A549 (cell line): Measurements from ENCODE around the gene NCOA1. TPM values are rescaled to one million over a fixed set of nuclear protein-coding genes. Genes with fewer than 3 reads are reported as not detected.

Experiments used
- ATAC-seq, 2 experiments: fragments of 200-7000 bp in 1 of 2; fragments of >200 bp in 1 of 2; cut with Nextera tagmentation in 1 of 2; cut with Tn5 transposase in 1 of 2; 3 replicates each; pipeline versions ENCODE4 v1.8.0 to v1.9.1; 2018 to 2020; ENCODE audit warnings: mild to moderate bottlenecking in 1 of 2, moderate library complexity in 1 of 2
- CTCF ChIA-PET: fragments of 300-600 bp; sonication (Branson Sonifier 250); formaldehyde crosslinking; extraction: SDS; loops from one replicate; lab custom pipeline; 2021; ENCODE audit warnings: antibody characterized with exemption, inconsistent platforms; lab: Yijun Ruan, JAX
- POLR2A ChIA-PET: fragments of 350-600 bp; formaldehyde crosslinking; extraction: SDS; loops from one replicate; lab custom pipeline; 2021; ENCODE audit warnings: antibody characterized with exemption, inconsistent platforms; lab: Yijun Ruan, JAX
- DNase-seq, 2 experiments: peaks; one replicate each; pipeline versions ENCODE4 v3.0.0 to v3.0.0-alpha.2; 2011 to 2016; ENCODE audit warnings: low read depth in 1 of 2, low spot score in 1 of 2
- FAIRE-seq: peaks from 2 replicates; lab custom pipeline; 2011; peaks lifted over from hg19 to GRCh38; lab: Jason Lieb, UNC
- H3K27ac ChIP-seq, 2 experiments: fragments of >200 bp; sonication (Bioruptor Twin); formaldehyde crosslinking; 3 replicates each; pipeline ENCODE4 v1.5.1; 2016 to 2017
- H3K4me1 ChIP-seq: fragments of >200 bp; sonication (Bioruptor Twin); formaldehyde crosslinking; 3 replicates; pipeline ENCODE4 v1.6.1; 2016
- H3K4me2 ChIP-seq: fragments of >200 bp; sonication (Bioruptor Twin); formaldehyde crosslinking; 3 replicates; pipeline ENCODE4 v1.6.1; 2016
- H3K4me3 ChIP-seq: fragments of >200 bp; sonication (Bioruptor Twin); formaldehyde crosslinking; 3 replicates; pipeline ENCODE4 v1.5.1; 2016
- H3K9me3 ChIP-seq: fragments of >200 bp; sonication (Bioruptor Twin); formaldehyde crosslinking; 3 replicates; pipeline ENCODE4 v1.6.1; 2016
- BHLHE40 ChIP-seq: IDR thresholded peaks from 2 replicates; pipeline ENCODE4 v1.6.1; 2012; ENCODE audit warnings: low read depth, low read length, inconsistent platforms
- CHD2 ChIP-seq: fragments of 150-350 bp; IDR thresholded peaks from 2 replicates; pipeline ENCODE4 v1.6.1; 2014; ENCODE audit warnings: low read length; ENCODE audit not compliant: partially characterized antibody
- EP300 ChIP-seq, 2 experiments: fragments of >200 bp; sonication (Bioruptor Twin); formaldehyde crosslinking; IDR thresholded peaks; 2 replicates in 1 of 2; 3 replicates in 1 of 2; pipeline ENCODE4 v1.6.1; 2016 to 2017
- GATA3 ChIP-seq: IDR thresholded peaks from 2 replicates; pipeline ENCODE4 v1.6.1; 2012; ENCODE audit warnings: borderline replicate concordance
- KDM1A ChIP-seq: fragments of 200-600 bp; sonication (generic); IDR thresholded peaks from 2 replicates; pipeline ENCODE4 v1.6.1; 2016; ENCODE audit warnings: low read depth, mild to moderate bottlenecking
- KDM5A ChIP-seq: fragments of 200-600 bp; sonication (generic); IDR thresholded peaks from 2 replicates; pipeline ENCODE4 v1.6.1; 2016; ENCODE audit warnings: antibody characterized with exemption, mild to moderate bottlenecking
- MAZ ChIP-seq: fragments of 150-350 bp; IDR thresholded peaks from 2 replicates; pipeline ENCODE4 v1.6.1; 2014; ENCODE audit warnings: antibody characterized with exemption, low read depth, low read length, borderline replicate concordance
- NPAS2 ChIP-seq: fragments of 250-450 bp; sonication (Bioruptor Pico); IDR thresholded peaks from 2 replicates; pipeline ENCODE4 v1.8.0; 2022; ENCODE audit warnings: mild to moderate bottlenecking, moderate library complexity, borderline replicate concordance
- NR3C1 ChIP-seq: fragments of >200 bp; sonication (Bioruptor Twin); formaldehyde crosslinking; IDR thresholded peaks from 3 replicates; pipeline ENCODE4 v1.6.1; 2017
- POLR2A ChIP-seq: IDR thresholded peaks from 2 replicates; pipeline ENCODE4 v1.6.1; 2012; ENCODE audit warnings: mild to moderate bottlenecking, low read length
- POLR2AphosphoS2 ChIP-seq: conservative IDR thresholded peaks from 2 replicates; pipeline ENCODE4 v1.6.1; 2012; ENCODE audit warnings: low read length, improper control_type of control experiment, inconsistent platforms
- RAD21 ChIP-seq, 2 experiments: fragments of >200 bp in 1 of 2; sonication (Bioruptor Twin) in 1 of 2; formaldehyde crosslinking in 1 of 2; IDR thresholded peaks in 1 of 2; conservative IDR thresholded peaks in 1 of 2; 2 replicates in 1 of 2; 3 replicates in 1 of 2; pipeline ENCODE4 v1.6.1; 2012 to 2018; ENCODE audit warnings: inconsistent platforms in 1 of 2
- REST ChIP-seq: fragments of 200-600 bp; sonication (generic); IDR thresholded peaks from 2 replicates; pipeline ENCODE4 v1.6.1; 2016; ENCODE audit warnings: antibody characterized with exemption, mild to moderate bottlenecking, moderate library complexity
- SMC3 ChIP-seq: fragments of >200 bp; sonication (Bioruptor Twin); formaldehyde crosslinking; IDR thresholded peaks from 3 replicates; pipeline ENCODE4 v1.6.1; 2018; ENCODE audit warnings: inconsistent platforms
- TFCP2L1 ChIP-seq: fragments of 250-450 bp; sonication (Bioruptor Pico); IDR thresholded peaks from 2 replicates; pipeline ENCODE4 v1.5.0; 2021; ENCODE audit warnings: mild to moderate bottlenecking
- ZNF302 ChIP-seq: fragments of 250-450 bp; sonication (Bioruptor Pico); IDR thresholded peaks from 2 replicates; pipeline ENCODE4 v1.9.0; 2021; ENCODE audit warnings: inconsistent platforms, mild to moderate bottlenecking, moderate library complexity
- WGBS: methylation state at CpG from one replicate; pipeline ENCODE4 v1.1.6; 2017; ENCODE audit errors: missing lambda C conversion rate; 5-methylcytosine and 5-hydroxymethylcytosine counted together
- polyA plus RNA-seq, 4 experiments: library from polyadenylated mRNA; depleted of rRNA in 3 of 4; stranded (reverse); fragments of >200 nt; fragmentation: RNase III in 1 of 4; extraction: RNeasy Plus Mini Kit Qiagen cat#74134 plus additional on column Dnase treatment in 1 of 4; gene quantifications; 2 replicates in 3 of 4; 3 replicates in 1 of 4; pipeline ENCODE4 v1.2.3, GENCODE V29; 2011 to 2017
- TF ChIP-seq, protein P1 (sequence below): fragments of 250-450 bp; sonication (Bioruptor Pico); IDR thresholded peaks from 2 replicates; pipeline ENCODE4 v1.5.0; 2021; ENCODE audit warnings: mild to moderate bottlenecking, moderate library complexity, borderline replicate concordance
- TF ChIP-seq, protein P2 (sequence below): IDR thresholded peaks from 2 replicates; pipeline ENCODE4 v1.6.1; 2012
- TF ChIP-seq, protein P3 (sequence below): fragments of 250-450 bp; sonication (Bioruptor Pico); IDR thresholded peaks from 2 replicates; pipeline ENCODE4 v1.5.0; 2020; ENCODE audit warnings: low read depth, mild to moderate bottlenecking, moderate library complexity

The NCOA1 gene
- polyA plus RNA-seq, 2 of the 4 experiments (the other 2 are of a cell fraction) = 7.6 to 29.9 TPM

DNA sequence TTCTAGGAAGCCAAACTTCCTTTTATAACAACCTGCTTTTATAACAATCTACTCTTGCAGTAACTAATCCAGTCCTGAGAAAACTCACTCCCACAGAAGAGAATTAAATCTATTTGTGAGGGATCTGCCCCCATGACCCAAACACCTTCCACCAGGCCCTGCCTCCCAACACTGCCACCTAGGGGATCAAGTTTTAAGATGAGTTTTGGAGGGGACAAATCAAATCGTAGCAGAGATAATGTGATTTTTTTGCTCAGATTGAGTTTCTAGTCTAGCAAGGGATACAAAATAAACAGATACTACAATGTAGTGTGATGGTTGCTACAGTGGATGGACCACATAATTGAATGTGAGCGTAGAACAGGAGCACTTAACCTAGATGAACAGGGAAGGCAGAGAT, 52.2 kb downstream of the NCOA1 start (continued):
- TF ChIP-seq, protein P1, sequence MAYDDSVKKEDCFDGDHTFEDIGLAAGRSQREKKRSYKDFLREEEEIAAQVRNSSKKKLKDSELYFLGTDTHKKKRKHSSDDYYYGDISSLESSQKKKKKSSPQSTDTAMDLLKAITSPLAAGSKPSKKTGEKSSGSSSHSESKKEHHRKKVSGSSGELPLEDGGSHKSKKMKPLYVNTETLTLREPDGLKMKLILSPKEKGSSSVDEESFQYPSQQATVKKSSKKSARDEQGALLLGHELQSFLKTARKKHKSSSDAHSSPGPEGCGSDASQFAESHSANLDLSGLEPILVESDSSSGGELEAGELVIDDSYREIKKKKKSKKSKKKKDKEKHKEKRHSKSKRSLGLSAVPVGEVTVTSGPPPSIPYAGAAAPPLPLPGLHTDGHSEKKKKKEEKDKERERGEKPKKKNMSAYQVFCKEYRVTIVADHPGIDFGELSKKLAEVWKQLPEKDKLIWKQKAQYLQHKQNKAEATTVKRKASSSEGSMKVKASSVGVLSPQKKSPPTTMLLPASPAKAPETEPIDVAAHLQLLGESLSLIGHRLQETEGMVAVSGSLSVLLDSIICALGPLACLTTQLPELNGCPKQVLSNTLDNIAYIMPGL (CRISPR knock-in tag) = no peak
- TF ChIP-seq, protein P2, sequence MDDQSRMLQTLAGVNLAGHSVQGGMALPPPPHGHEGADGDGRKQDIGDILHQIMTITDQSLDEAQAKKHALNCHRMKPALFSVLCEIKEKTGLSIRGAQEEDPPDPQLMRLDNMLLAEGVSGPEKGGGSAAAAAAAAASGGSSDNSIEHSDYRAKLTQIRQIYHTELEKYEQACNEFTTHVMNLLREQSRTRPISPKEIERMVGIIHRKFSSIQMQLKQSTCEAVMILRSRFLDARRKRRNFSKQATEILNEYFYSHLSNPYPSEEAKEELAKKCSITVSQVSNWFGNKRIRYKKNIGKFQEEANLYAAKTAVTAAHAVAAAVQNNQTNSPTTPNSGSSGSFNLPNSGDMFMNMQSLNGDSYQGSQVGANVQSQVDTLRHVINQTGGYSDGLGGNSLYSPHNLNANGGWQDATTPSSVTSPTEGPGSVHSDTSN = no peak
- TF ChIP-seq RAD21 (conservative IDR thresholded peaks at IDR 0.05 in 1 of 2, IDR thresholded peaks at IDR 0.05 in 1 of 2) (no peak), KDM1A (no peak)
- TF ChIP-seq, all 56 proteins: peak for 0

- Histone ChIP-seq H3K9me3 (peaks cover 25% of the 10 kb centered on the region), H3K27ac (no peak overlapping the region), H3K4me3 (no peak overlapping the region), H3K4me1 (no peaks in the 10 kb centered on the region), H3K4me2 (no peak overlapping the region)
- CTCF ChIA-PET = no interaction called here
- ATAC-seq (no peak), FAIRE-seq (no peak), DNase-seq (no peak)
- 100% methylated on average over 1 of the region's 1 CpG for WGBS
- POLR2A ChIA-PET = no interaction called here
- TF ChIP-seq BHLHE40 (no peak), SMC3 (no peak), NR3C1 (no peak), EP300 (IDR thresholded peaks at IDR 0.05) (no peak), POLR2A (no peak), NPAS2 (CRISPR knock-in tag) (no peak), ZNF302 (no peak), REST (no peak), KDM5A (no peak), TFCP2L1 (CRISPR knock-in tag) (no peak), POLR2AphosphoS2 (no peak), CHD2 (no peak), GATA3 (no peak), MAZ (no peak)
- TF ChIP-seq, protein P3, sequence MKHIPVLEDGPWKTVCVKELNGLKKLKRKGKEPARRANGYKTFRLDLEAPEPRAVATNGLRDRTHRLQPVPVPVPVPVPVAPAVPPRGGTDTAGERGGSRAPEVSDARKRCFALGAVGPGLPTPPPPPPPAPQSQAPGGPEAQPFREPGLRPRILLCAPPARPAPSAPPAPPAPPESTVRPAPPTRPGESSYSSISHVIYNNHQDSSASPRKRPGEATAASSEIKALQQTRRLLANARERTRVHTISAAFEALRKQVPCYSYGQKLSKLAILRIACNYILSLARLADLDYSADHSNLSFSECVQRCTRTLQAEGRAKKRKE (CRISPR knock-in tag) = no peak
Measured at GRCh38 chr2:24544456-24545115, 53.5 kb downstream of the NCOA1 start.
